ENCODE measurements around the gene PCDH1.

PCDH1 gene

GRCh38 chr5:141805874-141806595, 72.2 kb downstream of the PCDH1 start:
- Histone ChIP-seq H3K27me3 (ENCODE audit: insufficient read depth, insufficient read length) (peaks cover 2% of the 10 kb centered on the region), H3K4me3 (ENCODE audit: insufficient read length, low read depth) (no peak overlapping the region), H3K36me3 (ENCODE audit: insufficient read depth, insufficient read length, low read length) (no peaks in the 10 kb centered on the region), H3K4me1 (ENCODE audit: insufficient read depth, insufficient read length) (peaks cover 10% of the 10 kb centered on the region), H3K9me3 (ENCODE audit: insufficient read depth, low read length) (no peaks in the 10 kb centered on the region), H3K9ac (ENCODE audit: insufficient read length, low read depth) (no peak overlapping the region)
- TF ChIP-seq ZNF274 (IDR thresholded peaks at IDR 0.05; ENCODE audit: low read depth, low read length), result no peak
- TF ChIP-seq YY1 (IDR thresholded peaks at IDR 0.05; ENCODE audit: insufficient read depth, insufficient read length), result no peak
- DNase-seq (ENCODE audit: low read depth, low spot score), result no peak

GRCh38 chr5:141804475-141804874, 73.7 kb downstream of the PCDH1 start:
- Histone ChIP-seq H3K9me3 (ENCODE audit: insufficient read depth, low read length) (no peaks in the 10 kb centered on the region), H3K27me3 (ENCODE audit: insufficient read depth, insufficient read length) (no peaks in the 10 kb centered on the region), H3K36me3 (ENCODE audit: insufficient read depth, insufficient read length, low read length) (no peaks in the 10 kb centered on the region), H3K9ac (ENCODE audit: insufficient read length, low read depth) (no peak overlapping the region), H3K4me1 (ENCODE audit: insufficient read depth, insufficient read length) (peaks cover 10% of the 10 kb centered on the region), H3K4me3 (ENCODE audit: insufficient read length, low read depth) (no peak overlapping the region)
- no peak for DNase-seq (ENCODE audit: low read depth, low spot score)
- TF ChIP-seq YY1 (IDR thresholded peaks at IDR 0.05; ENCODE audit: insufficient read depth, insufficient read length) (no peak), ZNF274 (IDR thresholded peaks at IDR 0.05; ENCODE audit: low read depth, low read length) (no peak), SUZ12 (IDR thresholded peaks at IDR 0.05; ENCODE audit: extremely low read depth, insufficient read depth, insufficient read length) (no peak)

All from NT2/D1 (cell line).